ENCODE measurements around the gene GPC5. TPM values are rescaled to one million over a fixed set of nuclear protein-coding genes. Genes with fewer than 3 reads are reported as not detected.
"Not testable (repeated sequence)": the region's sequence is repeated elsewhere in the genome, so short reads cannot be mapped to it uniquely, and the experiment has no call there.

The GPC5 gene
- total RNA-seq, 2 experiments from 2014 or later = 0.63 to 0.66 TPM

DNA sequence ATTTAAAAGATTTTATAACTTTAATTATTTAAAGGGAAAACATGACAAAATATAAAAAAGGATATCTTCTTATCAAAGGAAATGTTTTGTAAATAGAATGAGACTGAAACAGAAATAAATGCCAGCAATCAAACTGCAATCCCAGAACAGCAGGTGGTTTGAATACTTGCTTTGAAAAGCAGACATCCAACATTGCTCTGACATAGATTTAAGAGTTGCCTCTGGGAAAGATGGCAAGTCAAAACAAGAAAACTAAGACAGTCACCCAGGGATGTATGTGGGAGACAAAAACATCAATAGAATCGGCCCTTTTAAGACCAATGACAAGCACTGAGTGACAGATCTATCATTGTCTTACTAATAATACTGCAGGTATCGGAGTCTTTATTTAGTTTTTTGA lies 1038.5 kb downstream of the GPC5 start:
- intact Hi-C loops (cut with DNase I, micrococcal nuclease) = no loop called here
- no peak overlapping the region for H3K27ac Mint-ChIP-seq
- no peak overlapping the region for H3K4me3 Mint-ChIP-seq
- no peaks in the 10 kb centered on the region for H3K4me1 Mint-ChIP-seq
- DNase-seq = no peak
- no peak for ATAC-seq
- ChIA-PET POLR2A (no interaction called here), CTCF (no interaction called here)
- no peaks in the 10 kb centered on the region for H3K27me3 Mint-ChIP-seq
- peaks cover 6% of the 10 kb centered on the region for H3K9me3 Mint-ChIP-seq (ENCODE audit: low read depth)
- no peaks in the 10 kb centered on the region for H3K36me3 Mint-ChIP-seq (ENCODE audit: low read depth)

GRCh38 chr13:92444244-92444643 lies 1045.8 kb downstream of the GPC5 start:
- H3K27me3 Mint-ChIP-seq = no peaks in the 10 kb centered on the region
- H3K4me1 Mint-ChIP-seq = no peaks in the 10 kb centered on the region
- DNase-seq (no peak), ATAC-seq (no peak)
- no peaks in the 10 kb centered on the region for H3K36me3 Mint-ChIP-seq (ENCODE audit: low read depth)
- CTCF ChIA-PET = no interaction called here
- intact Hi-C loops (cut with DNase I, micrococcal nuclease) = no loop called here
- POLR2A ChIA-PET = no interaction called here
- no peak overlapping the region for H3K4me3 Mint-ChIP-seq
- H3K27ac Mint-ChIP-seq = no peak overlapping the region
- H3K9me3 Mint-ChIP-seq (ENCODE audit: low read depth) = peaks cover 12% of the 10 kb centered on the region

DNA sequence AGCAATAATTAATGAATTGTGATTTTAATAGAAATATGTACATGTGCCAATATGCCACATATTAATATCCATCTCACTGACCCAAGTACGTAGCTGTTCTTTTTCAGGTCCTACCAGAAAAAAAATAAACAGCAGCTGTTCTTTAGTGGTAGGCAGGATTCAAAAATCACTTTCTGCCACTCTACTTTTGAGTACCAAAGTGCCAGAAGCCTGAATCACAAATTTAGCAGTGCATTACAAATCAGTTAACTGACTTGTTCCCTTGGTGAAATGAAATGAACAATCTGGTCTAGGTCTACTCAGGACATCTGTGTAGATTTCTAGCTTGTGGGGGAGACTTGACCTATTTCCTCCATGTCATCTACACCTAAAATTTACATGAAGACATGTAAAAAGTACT lies 1052.6 kb downstream of the GPC5 start:
- intact Hi-C loops (cut with DNase I, micrococcal nuclease) = no loop called here
- no peaks in the 10 kb centered on the region for H3K4me1 Mint-ChIP-seq
- POLR2A ChIA-PET = no interaction called here
- CTCF ChIA-PET = no interaction called here
- peaks cover 9% of the 10 kb centered on the region for H3K9me3 Mint-ChIP-seq (ENCODE audit: low read depth)
- no peaks in the 10 kb centered on the region for H3K36me3 Mint-ChIP-seq (ENCODE audit: low read depth)
- no peak overlapping the region for H3K4me3 Mint-ChIP-seq
- DNase-seq (no peak), ATAC-seq (no peak)
- H3K27ac Mint-ChIP-seq = no peak overlapping the region
- H3K27me3 Mint-ChIP-seq = no peaks in the 10 kb centered on the region

GRCh38 chr13:92452840-92453239 lies 1054.4 kb downstream of the GPC5 start:
- DNase-seq = no peak
- no peaks in the 10 kb centered on the region for H3K36me3 Mint-ChIP-seq (ENCODE audit: low read depth)

GRCh38 chr13:92459306-92459705 lies 1060.9 kb downstream of the GPC5 start:
- ATAC-seq = no peak
- ChIA-PET CTCF (no interaction called here), POLR2A (no interaction called here)
- H3K36me3 Mint-ChIP-seq (ENCODE audit: low read depth) = no peaks in the 10 kb centered on the region
- H3K9me3 Mint-ChIP-seq (ENCODE audit: low read depth) = peaks cover 8% of the 10 kb centered on the region
- no peak for DNase-seq
- H3K27ac Mint-ChIP-seq = no peak overlapping the region
- no peaks in the 10 kb centered on the region for H3K4me1 Mint-ChIP-seq
- no peak overlapping the region for H3K4me3 Mint-ChIP-seq
- no peaks in the 10 kb centered on the region for H3K27me3 Mint-ChIP-seq
- intact Hi-C loops (cut with DNase I, micrococcal nuclease) = no loop called here

More at GRCh38 chr13:92452840-92453239, 1054.4 kb downstream of the GPC5 start:
- POLR2A ChIA-PET = no interaction called here
- Mint-ChIP-seq H3K4me1 (no peaks in the 10 kb centered on the region), H3K9me3 (ENCODE audit: low read depth) (peaks cover 3% of the 10 kb centered on the region), H3K27me3 (no peaks in the 10 kb centered on the region), H3K27ac (no peak overlapping the region), H3K4me3 (no peak overlapping the region)
- ATAC-seq = no peak
- intact Hi-C loops (cut with DNase I, micrococcal nuclease) = no loop called here
- CTCF ChIA-PET = no interaction called here

GRCh38 chr13:92460479-92460878 lies 1062.1 kb downstream of the GPC5 start:
- H3K36me3 Mint-ChIP-seq (ENCODE audit: low read depth) = no peaks in the 10 kb centered on the region
- ATAC-seq = no peak

DNA sequence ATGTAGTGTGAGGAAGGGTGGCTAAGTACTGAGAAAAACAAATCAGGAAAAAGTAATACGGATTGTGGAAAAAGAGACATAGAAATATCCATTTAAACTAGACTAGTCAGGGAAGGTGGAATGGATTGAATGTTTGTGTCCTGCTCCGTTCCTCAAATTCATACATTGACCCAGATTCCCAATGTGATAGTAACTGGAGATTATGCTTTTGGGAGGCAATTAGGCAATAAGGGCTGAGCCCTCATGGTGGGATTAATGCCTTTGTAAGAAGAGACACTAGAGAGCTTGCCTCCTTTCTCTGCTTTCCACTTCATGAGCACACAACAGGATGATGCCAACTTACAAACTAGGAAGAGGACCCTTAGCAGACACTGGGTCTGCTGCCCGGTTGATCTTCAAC lies 1063.0 kb downstream of the GPC5 start:
- ChIA-PET POLR2A (interaction anchor here (0.7 kb wide), 1 partner anchor 98 kb away, joined by 3 read pairs; no protein-coding TSS in a partner anchor), CTCF (interaction anchor here (0.5 kb wide), 1 partner anchor 1144 kb away, joined by 3 read pairs; no protein-coding TSS in a partner anchor)
- intact Hi-C loops (cut with DNase I, micrococcal nuclease) = no loop called here
- H3K4me3 Mint-ChIP-seq = no peak overlapping the region
- no peak for DNase-seq
- peaks cover 8% of the 10 kb centered on the region for H3K9me3 Mint-ChIP-seq (ENCODE audit: low read depth)
- no peak overlapping the region for H3K27ac Mint-ChIP-seq
- no peak for ATAC-seq
- H3K27me3 Mint-ChIP-seq = no peaks in the 10 kb centered on the region
- H3K4me1 Mint-ChIP-seq = no peaks in the 10 kb centered on the region
- no peaks in the 10 kb centered on the region for H3K36me3 Mint-ChIP-seq (ENCODE audit: low read depth)

More at GRCh38 chr13:92460479-92460878, 1062.1 kb downstream of the GPC5 start:
- Mint-ChIP-seq H3K27me3 (no peaks in the 10 kb centered on the region), H3K9me3 (ENCODE audit: low read depth) (peaks cover 8% of the 10 kb centered on the region), H3K4me3 (no peak overlapping the region), H3K27ac (no peak overlapping the region), H3K4me1 (no peaks in the 10 kb centered on the region)
- DNase-seq = no peak
- ChIA-PET POLR2A (no interaction called here), CTCF (no interaction called here)
- intact Hi-C loops (cut with DNase I, micrococcal nuclease) = no loop called here

- no peak for ATAC-seq
- intact Hi-C loops (cut with DNase I, micrococcal nuclease) = no loop called here
- Mint-ChIP-seq H3K36me3 (ENCODE audit: low read depth) (no peaks in the 10 kb centered on the region), H3K4me1 (no peaks in the 10 kb centered on the region), H3K4me3 (no peak overlapping the region), H3K27me3 (no peaks in the 10 kb centered on the region), H3K27ac (no peak overlapping the region), H3K9me3 (ENCODE audit: low read depth) (peaks cover 11% of the 10 kb centered on the region)
- POLR2A ChIA-PET = no interaction called here
- CTCF ChIA-PET = no interaction called here
- no peak for DNase-seq
These were observed 1063.4 kb downstream of the GPC5 start for GRCh38 chr13:92461831-92462230.

GRCh38 chr13:92463134-92463533 lies 1064.7 kb downstream of the GPC5 start:
- ATAC-seq (no peak), DNase-seq (no peak)
- Mint-ChIP-seq H3K27ac (no peak overlapping the region), H3K4me1 (no peaks in the 10 kb centered on the region), H3K36me3 (ENCODE audit: low read depth) (no peaks in the 10 kb centered on the region), H3K27me3 (no peaks in the 10 kb centered on the region), H3K9me3 (ENCODE audit: low read depth) (peaks cover 11% of the 10 kb centered on the region), H3K4me3 (no peak overlapping the region)
- CTCF ChIA-PET = no interaction called here
- intact Hi-C loops (cut with DNase I, micrococcal nuclease) = no loop called here
- POLR2A ChIA-PET = no interaction called here

GRCh38 chr13:92473765-92474475 lies 1075.5 kb downstream of the GPC5 start:
- Mint-ChIP-seq H3K27me3 (no peaks in the 10 kb centered on the region), H3K36me3 (ENCODE audit: low read depth) (no peaks in the 10 kb centered on the region), H3K9me3 (ENCODE audit: low read depth) (no peaks in the 10 kb centered on the region), H3K4me1 (no peaks in the 10 kb centered on the region), H3K27ac (no peak overlapping the region), H3K4me3 (no peak overlapping the region)
- ChIA-PET POLR2A (interaction anchor here (0.6 kb wide), 1 partner anchor 507 kb away, joined by 3 read pairs; no protein-coding TSS in a partner anchor), CTCF (no interaction called here)
- DNase-seq = no peak
- ATAC-seq = no peak
- intact Hi-C loops (cut with DNase I, micrococcal nuclease) = no loop called here

GRCh38 chr13:92480387-92480786 lies 1082.0 kb downstream of the GPC5 start:
- no peaks in the 10 kb centered on the region for H3K4me1 Mint-ChIP-seq

GRCh38 chr13:92482790-92483189 lies 1084.4 kb downstream of the GPC5 start:
- ATAC-seq; H3K4me1 Mint-ChIP-seq; H3K4me3 Mint-ChIP-seq; POLR2A ChIA-PET; H3K27ac Mint-ChIP-seq; DNase-seq; intact Hi-C loops (cut with DNase I, micrococcal nuclease); H3K36me3 Mint-ChIP-seq (ENCODE audit: low read depth); H3K27me3 Mint-ChIP-seq; CTCF ChIA-PET; H3K9me3 Mint-ChIP-seq (ENCODE audit: low read depth): not testable (repeated sequence)

More at GRCh38 chr13:92480387-92480786, 1082.0 kb downstream of the GPC5 start:
- no peak overlapping the region for H3K4me3 Mint-ChIP-seq
- DNase-seq (no peak), ATAC-seq (no peak)
- ChIA-PET POLR2A (no interaction called here), CTCF (no interaction called here)
- intact Hi-C loops (cut with DNase I, micrococcal nuclease) = no loop called here
- no peaks in the 10 kb centered on the region for H3K9me3 Mint-ChIP-seq (ENCODE audit: low read depth)
- H3K27me3 Mint-ChIP-seq = no peaks in the 10 kb centered on the region
- H3K36me3 Mint-ChIP-seq (ENCODE audit: low read depth) = no peaks in the 10 kb centered on the region
- no peak overlapping the region for H3K27ac Mint-ChIP-seq
